GM12878 (cell line): ENCODE results near the gene SDCCAG8. TPM values are rescaled to one million over a fixed set of nuclear protein-coding genes. Genes with fewer than 3 reads are reported as not detected.

ENCODE experiments used
- ATAC-seq: fragments of 200-7000 bp; cut with Tn5 transposase; 3 replicates; pipeline ENCODE4 v1.9.1; 2020; ENCODE audit warnings: mild to moderate bottlenecking, moderate library complexity
- BruUV-seq: library from RNA; stranded (reverse); fragments of 400-500 nt; replicated peaks from 2 replicates; lab custom pipeline; 2021; lab: Mats Ljungman, UMichigan
- CTCF ChIA-PET: fragments of 300-600 bp; sonication (Branson Sonifier 250); formaldehyde crosslinking; extraction: SDS; loops from one replicate; lab custom pipeline; 2021; ENCODE audit warnings: inconsistent platforms; lab: Yijun Ruan, JAX
- POLR2A ChIA-PET: fragments of 350-600 bp; formaldehyde crosslinking; extraction: SDS; loops from one replicate; lab custom pipeline; 2021; ENCODE audit warnings: inconsistent platforms; lab: Charles Lee
- RAD21 ChIA-PET: fragments of 300-600 bp; sonication (Branson Sonifier 250); formaldehyde crosslinking; loops from one replicate; lab custom pipeline; 2023; ENCODE audit warnings: antibody characterized with exemption; ENCODE audit not compliant: unreplicated experiment; lab: Charles Lee
- SMC1A ChIA-PET: fragments of 300-600 bp; sonication (Branson Sonifier 250); formaldehyde crosslinking; loops from one replicate; lab custom pipeline; 2023; ENCODE audit not compliant: unreplicated experiment, uncharacterized antibody; lab: Charles Lee
- DNase-seq: peaks from one replicate; pipeline ENCODE4 v3.0.0-alpha.2; 2011; ENCODE audit warnings: low read depth, low spot score
- FAIRE-seq: peaks from 3 replicates; lab custom pipeline; 2011; peaks lifted over from hg19 to GRCh38; lab: Jason Lieb, UNC
- H2AFZ ChIP-seq: 2 replicates; pipeline ENCODE4 v1.6.0; 2011; ENCODE audit warnings: low read depth, low read length, control low read depth; ENCODE audit not compliant: control insufficient read depth
- H3K27ac ChIP-seq: 2 replicates; pipeline ENCODE4 v1.5.1; 2011; ENCODE audit warnings: control low read depth; ENCODE audit not compliant: control insufficient read depth, insufficient read depth
- H3K27me3 ChIP-seq, 2 experiments: replicated peaks in 1 of 2; 2 replicates each; pipeline versions ENCODE4 v1.6.0 to v1.6.1; 2011; ENCODE audit warnings: low read length in 1 of 2; ENCODE audit not compliant: control insufficient read depth in 2 of 2, insufficient read depth in 2 of 2
- H3K36me3 ChIP-seq, 2 experiments: 2 replicates each; pipeline ENCODE4 v1.5.1; 2011; ENCODE audit warnings: low read length in 1 of 2; ENCODE audit not compliant: control insufficient read depth in 2 of 2, insufficient read depth in 2 of 2
- H3K4me1 ChIP-seq: 2 replicates; pipeline ENCODE4 v1.6.1; 2011; ENCODE audit warnings: mild to moderate bottlenecking, low read length, moderate library complexity, mixed read lengths; ENCODE audit not compliant: control insufficient read depth, insufficient read depth
- H3K4me2 ChIP-seq: 2 replicates; pipeline ENCODE4 v1.6.0; 2011; ENCODE audit warnings: control low read depth; ENCODE audit not compliant: control insufficient read depth, insufficient read depth
- H3K4me3 ChIP-seq: fragments of 200-600 bp; sonication (generic); 2 replicates; pipeline ENCODE4 v1.5.1; 2016
- H3K79me2 ChIP-seq: 2 replicates; pipeline ENCODE4 v1.6.0; 2011; ENCODE audit warnings: low read length; ENCODE audit not compliant: control insufficient read depth, insufficient read depth
- H3K9ac ChIP-seq: 2 replicates; pipeline ENCODE4 v1.8.0; 2011; ENCODE audit warnings: low read length, control low read depth, mixed read lengths; ENCODE audit not compliant: control insufficient read depth, insufficient read depth
- H3K9me3 ChIP-seq: replicated peaks from 3 replicates; pipeline ENCODE4 v1.5.1; 2011; ENCODE audit warnings: mild to moderate bottlenecking, low read length; ENCODE audit not compliant: control insufficient read depth, insufficient read depth
- H4K20me1 ChIP-seq: 2 replicates; pipeline ENCODE4 v1.6.0; 2011; ENCODE audit not compliant: control insufficient read depth, insufficient read depth
- BCLAF1 ChIP-seq: fragments of 450-650 bp; IDR thresholded peaks from 2 replicates; pipeline ENCODE4 v1.6.1; 2017; ENCODE audit warnings: antibody characterized with exemption, mild to moderate bottlenecking, moderate library complexity
- REST ChIP-seq: IDR thresholded peaks from 2 replicates; pipeline ENCODE4 v1.6.1; 2012; ENCODE audit warnings: mild to moderate bottlenecking, low read depth, low read length
- SP1 ChIP-seq: IDR thresholded peaks from one replicate; pipeline ENCODE4 v1.6.1; 2011; ENCODE audit warnings: low read depth, low read length
- TCF3 ChIP-seq: IDR thresholded peaks from 2 replicates; pipeline ENCODE4 v1.6.1; 2012; ENCODE audit warnings: low read depth, mild to moderate bottlenecking, low read length, borderline replicate concordance; ENCODE audit not compliant: insufficient read depth
- ZBTB33 ChIP-seq: fragments of 450-650 bp; IDR thresholded peaks from 2 replicates; pipeline ENCODE4 v1.6.1; 2017; ENCODE audit warnings: mild to moderate bottlenecking
- ZNF217 ChIP-seq: fragments of 450-650 bp; IDR thresholded peaks from 2 replicates; pipeline ENCODE4 v1.6.1; 2017; ENCODE audit warnings: antibody characterized with exemption, mild to moderate bottlenecking
- WGBS: methylation state at CpG from one replicate; pipeline ENCODE4 v1.1.6; 2016; ENCODE audit warnings: low lambda C conversion rate; ENCODE audit not compliant: insufficient replicate concordance, insufficient coverage; ENCODE audit errors: missing lambda C conversion rate; 5-methylcytosine and 5-hydroxymethylcytosine counted together
- in situ Hi-C: fragments of 300-500 bp; cut with MboI; formaldehyde crosslinking; loops from 9 replicates; pipeline ENCODE4 v1.14.3; 2018; ENCODE audit warnings: mixed read lengths
- intact Hi-C: fragments of 100-400 bp; cut with micrococcal nuclease; formaldehyde crosslinking; loops from one replicate; pipeline ENCODE4 v1.14.2; 2022; ENCODE audit not compliant: unreplicated experiment
- polyA plus RNA-seq, 11 experiments: library from polyadenylated mRNA; depleted of rRNA in 4 of 11; unstranded in 6 of 11; stranded (reverse) in 5 of 11; fragments of >200 nt; fragmentation: Nextera tagmentation in 4 of 11; fragmentation: Illumina TruSeq in 1 of 11; extraction: Ambion mirVana in 4 of 11; extraction: Trizol in 1 of 11; gene quantifications; 1 replicate in 1 of 11; 2 replicates in 10 of 11; pipeline versions ENCODE4 v1.2.1 to v1.2.3, GENCODE V29; 2011 to 2016; ENCODE audit warnings: inconsistent platforms in 2 of 11, missing spikeins in 2 of 11, low read depth in 1 of 11
- total RNA-seq, 4 experiments: library from RNA; depleted of rRNA in 3 of 4; stranded (reverse); fragments of >200 nt in 3 of 4; fragmentation: Illumina TruSeq in 1 of 4; extraction: Trizol in 1 of 4; gene quantifications; 2 replicates each; pipeline versions ENCODE4 v1.2.1 to v1.2.3, GENCODE V29; 2013 to 2021
- TF ChIP-seq, protein P1 (sequence below): fragments of 450-650 bp; IDR thresholded peaks from 2 replicates; pipeline ENCODE4 v1.6.1; 2018; ENCODE audit warnings: borderline replicate concordance, mild to moderate bottlenecking; ENCODE audit not compliant: partially characterized antibody
- TF ChIP-seq, protein P2 (sequence below): IDR thresholded peaks from 2 replicates; pipeline ENCODE4 v1.6.1; 2012; ENCODE audit warnings: low read depth, low read length, improper control_type of control experiment

SDCCAG8 gene
- total and polyA plus RNA-seq, 10 of the 15 experiments (the other 5 are each of a cell fraction or from before 2014, with no cell fraction given), result 15.0 to 25.6 (median 20.6) TPM

- CTCF ChIA-PET, result no interaction called here
- H3K4me1 ChIP-seq, result no peaks in the 10 kb centered on the region
- ATAC-seq, result no peak
- FAIRE-seq, result no peak
- H4K20me1 ChIP-seq, result no peaks in the 10 kb centered on the region
- no peaks in the 10 kb centered on the region for H3K27me3 ChIP-seq
- SMC1A ChIA-PET, result no interaction called here
- in situ Hi-C loops, result no loop called here
- intact Hi-C loops, result no loop called here
- TF ChIP-seq, protein P1, sequence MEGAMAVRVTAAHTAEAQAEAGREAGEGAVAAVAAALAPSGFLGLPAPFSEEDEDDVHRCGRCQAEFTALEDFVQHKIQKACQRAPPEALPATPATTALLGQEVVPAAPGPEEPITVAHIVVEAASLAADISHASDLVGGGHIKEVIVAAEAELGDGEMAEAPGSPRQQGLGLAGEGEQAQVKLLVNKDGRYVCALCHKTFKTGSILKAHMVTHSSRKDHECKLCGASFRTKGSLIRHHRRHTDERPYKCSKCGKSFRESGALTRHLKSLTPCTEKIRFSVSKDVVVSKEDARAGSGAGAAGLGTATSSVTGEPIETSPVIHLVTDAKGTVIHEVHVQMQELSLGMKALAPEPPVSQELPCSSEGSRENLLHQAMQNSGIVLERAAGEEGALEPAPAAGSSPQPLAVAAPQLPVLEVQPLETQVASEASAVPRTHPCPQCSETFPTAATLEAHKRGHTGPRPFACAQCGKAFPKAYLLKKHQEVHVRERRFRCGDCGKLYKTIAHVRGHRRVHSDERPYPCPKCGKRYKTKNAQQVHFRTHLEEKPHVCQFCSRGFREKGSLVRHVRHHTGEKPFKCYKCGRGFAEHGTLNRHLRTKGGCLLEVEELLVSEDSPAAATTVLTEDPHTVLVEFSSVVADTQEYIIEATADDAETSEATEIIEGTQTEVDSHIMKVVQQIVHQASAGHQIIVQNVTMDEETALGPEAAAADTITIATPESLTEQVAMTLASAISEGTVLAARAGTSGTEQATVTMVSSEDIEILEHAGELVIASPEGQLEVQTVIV, result no peak
- TF ChIP-seq, protein P2, sequence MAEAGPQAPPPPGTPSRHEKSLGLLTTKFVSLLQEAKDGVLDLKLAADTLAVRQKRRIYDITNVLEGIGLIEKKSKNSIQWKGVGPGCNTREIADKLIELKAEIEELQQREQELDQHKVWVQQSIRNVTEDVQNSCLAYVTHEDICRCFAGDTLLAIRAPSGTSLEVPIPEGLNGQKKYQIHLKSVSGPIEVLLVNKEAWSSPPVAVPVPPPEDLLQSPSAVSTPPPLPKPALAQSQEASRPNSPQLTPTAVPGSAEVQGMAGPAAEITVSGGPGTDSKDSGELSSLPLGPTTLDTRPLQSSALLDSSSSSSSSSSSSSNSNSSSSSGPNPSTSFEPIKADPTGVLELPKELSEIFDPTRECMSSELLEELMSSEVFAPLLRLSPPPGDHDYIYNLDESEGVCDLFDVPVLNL, result no peak
- TF ChIP-seq ZBTB33 (no peak), TCF3 (no peak), BCLAF1 (no peak), SP1 (no peak), ZNF217 (no peak), REST (no peak)
- H3K9ac ChIP-seq, result no peak overlapping the region
- H3K27ac ChIP-seq, result no peak overlapping the region
- DNase-seq, result no peak
- POLR2A ChIA-PET, result no interaction called here
- H3K36me3 ChIP-seq, result 0 out of 4 replicates have a peak, but pooled peaks cover 0 to 2% of the 10 kb centered on the region in 2 experiments
- H3K9me3 ChIP-seq, result no peaks in the 10 kb centered on the region
- no peak overlapping the region for H2AFZ ChIP-seq
- WGBS, result 97% methylated on average over 9 of the region's 9 CpGs
- RAD21 ChIA-PET, result no interaction called here
- H3K4me3 ChIP-seq, result no peak overlapping the region
- no TSS peak for BruUV-seq
- no peak overlapping the region for H3K4me2 ChIP-seq
- H3K79me2 ChIP-seq, result no peaks in the 10 kb centered on the region
Observed at GRCh38 chr1:243428617-243429342, 172.9 kb downstream of the SDCCAG8 start.
